Thoracic aorta (tissue), 2 donors: ENCODE measurements around the gene HPN. TPM values are rescaled to one million over a fixed set of nuclear protein-coding genes. Genes with fewer than 3 reads are reported as not detected.
"Not testable (repeated sequence)": the region's sequence is repeated elsewhere in the genome, so short reads cannot be mapped to it uniquely, and the experiment has no call there.

ENCODE experiments used
- ATAC-seq: fragments of 150-250 bp; one replicate; pipeline ENCODE4 v1.8.0; 2017; ENCODE audit warnings: low read depth; ENCODE audit not compliant: insufficient number of reproducible peaks, low FRiP score
- DNase-seq: peaks from one replicate; pipeline ENCODE4 v3.0.0-alpha.2; 2020; ENCODE audit warnings: low spot score
- H3K27ac ChIP-seq, 2 donors: fragments of 200-600 bp; sonication (generic); 1 replicate in 1 of 2; 2 replicates in 1 of 2; pipeline ENCODE4 v1.5.1; 2016; ENCODE audit warnings: mild to moderate bottlenecking in 2 of 2, moderate library complexity in 2 of 2
- H3K27me3 ChIP-seq: fragments of 200-600 bp; sonication (generic); replicated peaks from 2 replicates; pipeline ENCODE4 v1.6.0; 2016; ENCODE audit warnings: mild to moderate bottlenecking; ENCODE audit not compliant: insufficient read depth
- H3K36me3 ChIP-seq: fragments of 200-600 bp; sonication (generic); one replicate; pipeline ENCODE4 v1.5.1; 2016
- H3K4me1 ChIP-seq, 2 donors: fragments of 200-600 bp; sonication (generic); 1 replicate in 1 of 2; 2 replicates in 1 of 2; pipeline versions ENCODE4 v1.5.1 to v1.6.0; 2016; ENCODE audit warnings: low read depth in 2 of 2, mild to moderate bottlenecking in 1 of 2; ENCODE audit not compliant: control insufficient read depth in 1 of 2
- H3K4me3 ChIP-seq: fragments of 200-600 bp; sonication (generic); 2 replicates; pipeline ENCODE4 v1.5.1; 2016; ENCODE audit warnings: mild to moderate bottlenecking
- H3K9me3 ChIP-seq: fragments of 200-600 bp; sonication (generic); 2 replicates; pipeline ENCODE4 v1.5.1; 2016
- total RNA-seq, 2 donors: library from RNA; depleted of rRNA; stranded (reverse); fragments of >200 nt; gene quantifications; one replicate each; pipeline versions ENCODE4 v1.1.0 to v1.2.3, GENCODE V29; 2016
- TF ChIP-seq, protein P1 (sequence below): fragments of 200-600 bp; sonication (generic); IDR thresholded peaks from one replicate; pipeline ENCODE4 v1.5.1; 2019; ENCODE audit warnings: antibody characterized with exemption

HPN gene
- 1 to 10 TPM in 1 of 2 donors, under 1 TPM in 1; 0.35 to 5.4 TPM for total RNA-seq

GRCh38 chr19:35041548-35042055 lies at the start of gene HPN:
Gene HPN, plus strand, starts transcription at chr19:35041721. Its CDS starts 786 bp downstream, at chr19:35042507.
- H3K27ac ChIP-seq, result no peak within 1 kb of the TSS
- no peaks in the 10 kb centered on the region for H3K27me3 ChIP-seq
- ATAC-seq, result no peak
- H3K9me3 ChIP-seq, result no peaks in the 10 kb centered on the region
- H3K4me1 ChIP-seq, result peaks cover 11 to 22% of the 10 kb centered on the region in 2 donors
- no peak for DNase-seq
- H3K36me3 ChIP-seq, result no peaks in the 10 kb centered on the region
- TF ChIP-seq, protein P1, sequence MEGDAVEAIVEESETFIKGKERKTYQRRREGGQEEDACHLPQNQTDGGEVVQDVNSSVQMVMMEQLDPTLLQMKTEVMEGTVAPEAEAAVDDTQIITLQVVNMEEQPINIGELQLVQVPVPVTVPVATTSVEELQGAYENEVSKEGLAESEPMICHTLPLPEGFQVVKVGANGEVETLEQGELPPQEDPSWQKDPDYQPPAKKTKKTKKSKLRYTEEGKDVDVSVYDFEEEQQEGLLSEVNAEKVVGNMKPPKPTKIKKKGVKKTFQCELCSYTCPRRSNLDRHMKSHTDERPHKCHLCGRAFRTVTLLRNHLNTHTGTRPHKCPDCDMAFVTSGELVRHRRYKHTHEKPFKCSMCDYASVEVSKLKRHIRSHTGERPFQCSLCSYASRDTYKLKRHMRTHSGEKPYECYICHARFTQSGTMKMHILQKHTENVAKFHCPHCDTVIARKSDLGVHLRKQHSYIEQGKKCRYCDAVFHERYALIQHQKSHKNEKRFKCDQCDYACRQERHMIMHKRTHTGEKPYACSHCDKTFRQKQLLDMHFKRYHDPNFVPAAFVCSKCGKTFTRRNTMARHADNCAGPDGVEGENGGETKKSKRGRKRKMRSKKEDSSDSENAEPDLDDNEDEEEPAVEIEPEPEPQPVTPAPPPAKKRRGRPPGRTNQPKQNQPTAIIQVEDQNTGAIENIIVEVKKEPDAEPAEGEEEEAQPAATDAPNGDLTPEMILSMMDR, result no peak
- peak within 1 kb of the TSS; percentile 65 for H3K4me3 ChIP-seq

GRCh38 chr19:34992582-34992981 lies 48.9 kb upstream of the HPN start:
- H3K9me3 ChIP-seq, H3K27me3 ChIP-seq, DNase-seq, ATAC-seq, H3K36me3 ChIP-seq, H3K27ac ChIP-seq, H3K4me3 ChIP-seq: not testable (repeated sequence)
- H3K4me1 ChIP-seq, result peaks cover 3 to 32% of the 10 kb centered on the region in 2 donors

- Histone ChIP-seq H3K36me3 (no peaks in the 10 kb centered on the region), H3K27me3 (no peaks in the 10 kb centered on the region), H3K27ac (peak overlapping the region; percentile 49 to 83), H3K9me3 (no peaks in the 10 kb centered on the region), H3K4me3 (no peak overlapping the region), H3K4me1 (peaks cover 3 to 44% of the 10 kb centered on the region in 2 donors)
- ATAC-seq, result no peak
- DNase-seq, result no peak
- TF ChIP-seq, protein P1, result no peak
Observed at GRCh38 chr19:34994286-34994642, 47.3 kb upstream of the HPN start.

- Histone ChIP-seq H3K27ac (peak overlapping the region; percentile 49 to 83), H3K27me3 (no peaks in the 10 kb centered on the region), H3K36me3 (no peaks in the 10 kb centered on the region), H3K9me3 (no peaks in the 10 kb centered on the region), H3K4me1 (peaks cover 3 to 47% of the 10 kb centered on the region in 2 donors), H3K4me3 (no peak overlapping the region)
- DNase-seq, result no peak
- TF ChIP-seq, protein P1, result no peak
- ATAC-seq, result no peak
Observed at GRCh38 chr19:34994643-34995541, 46.6 kb upstream of the HPN start.

- ATAC-seq (no peak), DNase-seq (no peak)
- TF ChIP-seq, protein P1, result no peak
- H3K36me3 ChIP-seq, result no peaks in the 10 kb centered on the region
- no peaks in the 10 kb centered on the region for H3K9me3 ChIP-seq
- no peak overlapping the region for H3K4me3 ChIP-seq
- peak overlapping the region in 1 of 2 donors; percentile 49 for H3K27ac ChIP-seq
- no peaks in the 10 kb centered on the region for H3K27me3 ChIP-seq
- H3K4me1 ChIP-seq, result peaks cover 3 to 47% of the 10 kb centered on the region in 2 donors
Observed at GRCh38 chr19:34995551-34995950, 46.0 kb upstream of the HPN start.
